K562 (cell line): Measurements from ENCODE around the gene TPD52L2. TPM values are rescaled to one million over a fixed set of nuclear protein-coding genes. Genes with fewer than 3 reads are reported as not detected.

ENCODE experiments used
- CCNT2 ChIP-seq: IDR thresholded peaks from 2 replicates; pipeline ENCODE4 v1.6.1; 2011; ENCODE audit warnings: borderline replicate concordance, low read depth, mild to moderate bottlenecking, moderate library complexity, mixed read lengths, low read length; ENCODE audit not compliant: insufficient read length; ENCODE audit errors: extremely low read depth
- CTBP1 ChIP-seq: fragments of 450-650 bp; IDR thresholded peaks from 2 replicates; pipeline ENCODE4 v1.6.1; 2016; ENCODE audit warnings: borderline replicate concordance
- DMBX1 ChIP-seq: fragments of 250-450 bp; sonication (Bioruptor Pico); IDR thresholded peaks from 2 replicates; pipeline ENCODE4 v1.8.0; 2022; ENCODE audit warnings: inconsistent platforms, mild to moderate bottlenecking, moderate library complexity, borderline replicate concordance
- E2F8 ChIP-seq: fragments of 450-650 bp; IDR thresholded peaks from 2 replicates; pipeline ENCODE4 v1.7.1; 2018; ENCODE audit warnings: mild to moderate bottlenecking, low read depth; ENCODE audit not compliant: partially characterized antibody
- GABPA ChIP-seq: fragments of 200-800 bp; sonication (Bioruptor generic); conservative IDR thresholded peaks from 2 replicates; pipeline ENCODE4 v1.6.1; 2016; ENCODE audit warnings: low read depth, missing genetic modification characterization, missing compliant biosample characterization
- GTF2E2 ChIP-seq: fragments of 200-800 bp; sonication (Bioruptor generic); IDR thresholded peaks from 2 replicates; pipeline ENCODE4 v1.6.1; 2016; ENCODE audit warnings: missing genetic modification characterization, missing compliant biosample characterization
- MAZ ChIP-seq, 2 experiments: fragments of 450-650 bp in 1 of 2; sonication (generic) in 1 of 2; formaldehyde crosslinking; IDR thresholded peaks in 1 of 2; conservative IDR thresholded peaks in 1 of 2; 2 replicates each; pipeline versions ENCODE4 v1.4.0 to v1.5.0; 2020; ENCODE audit warnings: mild to moderate bottlenecking in 1 of 2, missing genetic modification reagents in 1 of 2
- MNT ChIP-seq, 2 experiments: fragments of 450-650 bp; conservative IDR thresholded peaks; 2 replicates each; pipeline ENCODE4 v1.6.1; 2017; ENCODE audit warnings: mild to moderate bottlenecking in 2 of 2, moderate library complexity in 2 of 2
- NFE2 ChIP-seq: IDR thresholded peaks from 2 replicates; pipeline ENCODE4 v1.6.1; 2014; ENCODE audit warnings: antibody characterized with exemption, low read depth
- PHF20 ChIP-seq: fragments of 450-650 bp; IDR thresholded peaks from 2 replicates; pipeline ENCODE4 v1.6.1; 2018; ENCODE audit not compliant: partially characterized antibody
- POLR2B ChIP-seq: fragments of 450-650 bp; IDR thresholded peaks from 2 replicates; pipeline ENCODE4 v1.6.1; 2018; ENCODE audit warnings: low read depth; ENCODE audit not compliant: partially characterized antibody
- SNIP1 ChIP-seq: fragments of 450-650 bp; IDR thresholded peaks from 2 replicates; pipeline ENCODE4 v1.7.1; 2017; ENCODE audit warnings: low read depth, mild to moderate bottlenecking
- SNRNP70 ChIP-seq: fragments of 200-400 bp; formaldehyde crosslinking; optimal IDR thresholded peaks from 2 replicates; pipeline ENCODE3; 2017; ENCODE audit warnings: low read depth, low read length
- TARDBP ChIP-seq: fragments of 450-650 bp; IDR thresholded peaks from 2 replicates; pipeline ENCODE4 v1.6.1; 2016
- YY1 ChIP-seq, 3 experiments: IDR thresholded peaks; 2 replicates each; pipeline ENCODE4 v1.6.1; 2011; ENCODE audit warnings: low read length in 2 of 3, mild to moderate bottlenecking in 2 of 3, moderate library complexity in 2 of 3, borderline replicate concordance in 1 of 3, control low read depth in 1 of 3, low read depth in 1 of 3; ENCODE audit not compliant: insufficient read depth in 3 of 3, insufficient replicate concordance in 2 of 3, control insufficient read depth in 1 of 3, insufficient read length in 1 of 3; ENCODE audit errors: extremely low read depth in 1 of 3
- ZEB2 ChIP-seq: fragments of 450-650 bp; IDR thresholded peaks from 2 replicates; pipeline ENCODE4 v1.6.1; 2016
- polyA plus RNA-seq, 8 experiments: library from polyadenylated mRNA; depleted of rRNA in 4 of 8; stranded (reverse) in 5 of 8; unstranded in 3 of 8; fragments of >200 nt; fragmentation: Nextera tagmentation in 2 of 8; fragmentation: Illumina TruSeq in 1 of 8; extraction: Ambion mirVana in 2 of 8; extraction: Trizol in 1 of 8; gene quantifications; 2 replicates each; pipeline versions ENCODE4 v1.2.1 to v1.2.3, GENCODE V29; 2011 to 2014; ENCODE audit warnings: inconsistent platforms in 1 of 8, missing spikeins in 1 of 8
- total RNA-seq, 7 experiments: library from RNA; depleted of rRNA in 6 of 7; stranded (reverse); fragments of >200 nt in 6 of 7; fragmentation: Illumina TruSeq in 2 of 7; extraction: Trizol in 2 of 7; gene quantifications; 2 replicates each; pipeline versions ENCODE4 v1.2.1 to v1.2.3, GENCODE V29; 2011 to 2021; ENCODE audit warnings: low replicate concordance in 1 of 7
- TF ChIP-seq, protein P1 (sequence below): fragments of 200-800 bp; sonication (Bioruptor generic); IDR thresholded peaks from 2 replicates; pipeline ENCODE4 v1.6.1; 2017; ENCODE audit warnings: missing genetic modification characterization, missing compliant biosample characterization
- TF ChIP-seq, protein P2 (sequence below): fragments of 250-450 bp; sonication (Bioruptor Pico); IDR thresholded peaks from 2 replicates; pipeline ENCODE4 v1.8.0; 2021; ENCODE audit warnings: mild to moderate bottlenecking, moderate library complexity

TPD52L2 gene
- total and polyA plus RNA-seq, 9 of the 15 experiments (the other 6 are each of a cell fraction or from before 2014, with no cell fraction given): 1.9 to 117 (median 74.6) TPM

DNA sequence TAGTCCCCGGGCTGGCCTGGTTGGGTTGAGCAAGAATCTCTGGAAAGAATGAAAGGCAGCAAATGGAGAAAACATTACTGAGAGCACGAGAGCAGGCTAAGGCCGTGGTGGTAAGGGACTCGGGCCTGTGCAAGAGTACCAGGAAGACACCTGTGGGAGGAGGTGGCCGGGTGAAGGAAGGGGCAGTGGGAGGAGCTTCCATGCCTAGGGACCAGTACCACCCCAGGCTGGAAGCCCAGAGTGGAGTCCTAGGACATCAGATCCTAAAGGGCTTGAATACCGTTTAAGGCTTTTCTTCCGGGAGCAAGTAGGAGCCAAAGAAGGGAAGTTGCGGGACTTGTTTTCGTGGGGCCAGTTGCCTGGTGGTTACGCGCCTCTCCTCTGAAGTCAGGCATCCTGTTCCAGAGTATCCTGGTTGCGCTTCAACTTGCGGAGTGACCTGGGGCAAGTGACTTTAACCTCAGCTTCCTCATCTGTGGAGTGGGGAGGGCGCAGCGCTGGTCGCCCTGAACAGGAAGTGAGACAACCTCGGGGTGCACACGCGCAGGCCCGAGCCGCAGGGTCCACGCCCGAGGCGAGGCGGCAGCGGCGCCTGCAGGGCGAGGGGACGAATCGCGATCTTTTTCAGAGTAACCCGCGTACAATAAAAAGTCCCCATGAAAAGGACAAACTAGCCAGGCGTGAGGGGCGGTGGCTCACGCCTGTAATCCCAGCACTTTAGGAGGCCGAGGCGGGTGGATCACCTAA is 1.1 kb upstream of the TPD52L2 start (continued):
- TF ChIP-seq DMBX1: peak; percentile 58; the same call in 1 of the 2 replicates
- TF ChIP-seq CCNT2: peak; percentile 72
- TF ChIP-seq ZEB2: no peak
- TF ChIP-seq SNRNP70: no peak
- 0 out of 2 replicates have a peak, but pooled peaks have one; percentile 22 for TF ChIP-seq GTF2E2 (tag)
- TF ChIP-seq E2F8: peak; percentile 31
- TF ChIP-seq GABPA: no peak
- TF ChIP-seq NFE2: no peak
- peak in 1 of 2 experiments; percentile 85 for TF ChIP-seq MNT (conservative IDR thresholded peaks at IDR 0.05)
- TF ChIP-seq, protein P1, sequence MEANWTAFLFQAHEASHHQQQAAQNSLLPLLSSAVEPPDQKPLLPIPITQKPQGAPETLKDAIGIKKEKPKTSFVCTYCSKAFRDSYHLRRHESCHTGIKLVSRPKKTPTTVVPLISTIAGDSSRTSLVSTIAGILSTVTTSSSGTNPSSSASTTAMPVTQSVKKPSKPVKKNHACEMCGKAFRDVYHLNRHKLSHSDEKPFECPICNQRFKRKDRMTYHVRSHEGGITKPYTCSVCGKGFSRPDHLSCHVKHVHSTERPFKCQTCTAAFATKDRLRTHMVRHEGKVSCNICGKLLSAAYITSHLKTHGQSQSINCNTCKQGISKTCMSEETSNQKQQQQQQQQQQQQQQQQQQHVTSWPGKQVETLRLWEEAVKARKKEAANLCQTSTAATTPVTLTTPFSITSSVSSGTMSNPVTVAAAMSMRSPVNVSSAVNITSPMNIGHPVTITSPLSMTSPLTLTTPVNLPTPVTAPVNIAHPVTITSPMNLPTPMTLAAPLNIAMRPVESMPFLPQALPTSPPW (CRISPR knock-in tag): peak; percentile 62
- peak; percentile 79 for TF ChIP-seq PHF20
- TF ChIP-seq MAZ (CRISPR knock-in tag; conservative IDR thresholded peaks at IDR 0.05 in 1 of 2, IDR thresholded peaks at IDR 0.05 in 1 of 2): peak; percentile 85 to 89
- TF ChIP-seq TARDBP: peak; percentile 71; the same call in 1 of the 2 replicates
- TF ChIP-seq CTBP1: peak; percentile 89
- TF ChIP-seq POLR2B: peak; percentile 16
- TF ChIP-seq, protein P2, sequence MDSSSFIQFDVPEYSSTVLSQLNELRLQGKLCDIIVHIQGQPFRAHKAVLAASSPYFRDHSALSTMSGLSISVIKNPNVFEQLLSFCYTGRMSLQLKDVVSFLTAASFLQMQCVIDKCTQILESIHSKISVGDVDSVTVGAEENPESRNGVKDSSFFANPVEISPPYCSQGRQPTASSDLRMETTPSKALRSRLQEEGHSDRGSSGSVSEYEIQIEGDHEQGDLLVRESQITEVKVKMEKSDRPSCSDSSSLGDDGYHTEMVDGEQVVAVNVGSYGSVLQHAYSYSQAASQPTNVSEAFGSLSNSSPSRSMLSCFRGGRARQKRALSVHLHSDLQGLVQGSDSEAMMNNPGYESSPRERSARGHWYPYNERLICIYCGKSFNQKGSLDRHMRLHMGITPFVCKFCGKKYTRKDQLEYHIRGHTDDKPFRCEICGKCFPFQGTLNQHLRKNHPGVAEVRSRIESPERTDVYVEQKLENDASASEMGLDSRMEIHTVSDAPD: no peak
- TF ChIP-seq YY1 (IDR thresholded peaks at IDR 0.05; ENCODE audit: borderline replicate concordance in 1 of 3, control insufficient read depth in 1 of 3, extremely low read depth in 1 of 3, insufficient read depth in 3 of 3, insufficient read length in 1 of 3, insufficient replicate concordance in 2 of 3, low read depth in 1 of 3, low read length in 2 of 3): peak in 2 of 3 experiments; percentile 5 to 41
- TF ChIP-seq SNIP1: no peak
